Tibial nerve (tissue), 4 donors: ENCODE results near the gene OPCML.

ENCODE experiments used
- EP300 ChIP-seq, 2 donors: sonication (generic); formaldehyde crosslinking; IDR thresholded peaks; one replicate each; pipeline ENCODE4 v1.6.1; 2017; ENCODE audit warnings: antibody characterized with exemption in 2 of 2, mild to moderate bottlenecking in 1 of 2
- POLR2A ChIP-seq, 2 donors: fragments of 450-650 bp; IDR thresholded peaks; one replicate each; pipeline ENCODE4 v1.6.1; 2017; ENCODE audit warnings: antibody characterized with exemption in 2 of 2, mild to moderate bottlenecking in 2 of 2, moderate library complexity in 2 of 2
- TF ChIP-seq, protein P1 (sequence below), 5 experiments: fragments of 200-600 bp in 3 of 5; fragments of 450-650 bp in 2 of 5; sonication (generic) in 3 of 5; IDR thresholded peaks; one replicate each; pipeline ENCODE4 v1.5.1; 2016 to 2019; ENCODE audit warnings: antibody characterized with exemption in 5 of 5, mild to moderate bottlenecking in 3 of 5, moderate library complexity in 2 of 5

DNA sequence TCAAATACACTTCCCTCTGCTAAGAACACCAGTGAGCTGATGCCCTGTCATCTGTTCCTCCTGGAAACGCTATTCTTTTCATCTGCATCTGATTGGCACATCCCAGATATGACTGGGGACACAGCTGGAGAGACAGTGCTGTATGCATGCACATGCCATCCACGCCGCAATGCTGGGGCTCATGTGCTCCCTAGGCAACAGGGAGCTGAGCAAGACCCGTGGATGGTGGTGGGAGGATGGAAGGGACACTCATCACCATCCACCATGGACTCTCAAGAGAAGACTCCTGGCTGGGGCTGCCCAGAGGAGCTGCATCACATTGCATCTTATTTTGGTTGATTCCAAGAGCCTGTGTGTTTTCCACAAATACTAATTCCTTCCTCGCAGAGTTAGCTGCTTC, 534.9 kb downstream of the OPCML start:
- TF ChIP-seq, protein P1, sequence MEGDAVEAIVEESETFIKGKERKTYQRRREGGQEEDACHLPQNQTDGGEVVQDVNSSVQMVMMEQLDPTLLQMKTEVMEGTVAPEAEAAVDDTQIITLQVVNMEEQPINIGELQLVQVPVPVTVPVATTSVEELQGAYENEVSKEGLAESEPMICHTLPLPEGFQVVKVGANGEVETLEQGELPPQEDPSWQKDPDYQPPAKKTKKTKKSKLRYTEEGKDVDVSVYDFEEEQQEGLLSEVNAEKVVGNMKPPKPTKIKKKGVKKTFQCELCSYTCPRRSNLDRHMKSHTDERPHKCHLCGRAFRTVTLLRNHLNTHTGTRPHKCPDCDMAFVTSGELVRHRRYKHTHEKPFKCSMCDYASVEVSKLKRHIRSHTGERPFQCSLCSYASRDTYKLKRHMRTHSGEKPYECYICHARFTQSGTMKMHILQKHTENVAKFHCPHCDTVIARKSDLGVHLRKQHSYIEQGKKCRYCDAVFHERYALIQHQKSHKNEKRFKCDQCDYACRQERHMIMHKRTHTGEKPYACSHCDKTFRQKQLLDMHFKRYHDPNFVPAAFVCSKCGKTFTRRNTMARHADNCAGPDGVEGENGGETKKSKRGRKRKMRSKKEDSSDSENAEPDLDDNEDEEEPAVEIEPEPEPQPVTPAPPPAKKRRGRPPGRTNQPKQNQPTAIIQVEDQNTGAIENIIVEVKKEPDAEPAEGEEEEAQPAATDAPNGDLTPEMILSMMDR (IDR thresholded peaks at IDR 0.05): no peak
- no peak for TF ChIP-seq POLR2A (IDR thresholded peaks at IDR 0.05)
- TF ChIP-seq EP300 (IDR thresholded peaks at IDR 0.05): no peak
